ENCODE measurements around the gene ZNF488.

ZNF488 gene

GRCh38 chr10:47381427-47382379, 2.4 kb downstream of the ZNF488 start:
- no peak for DNase-seq

- no peak for DNase-seq
These were observed 3.0 kb downstream of the ZNF488 start for GRCh38 chr10:47381103-47381395.

- DNase-seq: no peak
These were observed 3.6 kb downstream of the ZNF488 start for GRCh38 chr10:47380341-47381102.

GRCh38 chr10:47379901-47380300, 4.2 kb downstream of the ZNF488 start:
- no peak for DNase-seq

- no peak for DNase-seq
These were observed 4.7 kb downstream of the ZNF488 start for GRCh38 chr10:47379445-47379785.

GRCh38 chr10:47378606-47379444, 5.3 kb downstream of the ZNF488 start:
- no peak for DNase-seq

GRCh38 chr10:47378183-47378510, 5.9 kb downstream of the ZNF488 start:
- DNase-seq: no peak

- DNase-seq: no peak
These were observed 7.4 kb downstream of the ZNF488 start for GRCh38 chr10:47376522-47377220.

- no peak for DNase-seq
These were observed 9.2 kb downstream of the ZNF488 start for GRCh38 chr10:47374611-47375536.

GRCh38 chr10:47372726-47373125, 11.4 kb downstream of the ZNF488 start:
- DNase-seq: no peak

GRCh38 chr10:47371629-47372485, 12.2 kb downstream of the ZNF488 start:
- DNase-seq: no peak

GRCh38 chr10:47370878-47371277, 13.2 kb downstream of the ZNF488 start:
- no peak for DNase-seq

GRCh38 chr10:47370015-47370767, 13.9 kb downstream of the ZNF488 start:
- DNase-seq: no peak

GRCh38 chr10:47369251-47369894, 14.7 kb downstream of the ZNF488 start:
- DNase-seq: no peak

- DNase-seq: no peak
These were observed 15.5 kb downstream of the ZNF488 start for GRCh38 chr10:47368431-47369180.

GRCh38 chr10:47367646-47368045, 16.4 kb downstream of the ZNF488 start:
- no peak for DNase-seq

GRCh38 chr10:47366731-47367460, 17.2 kb downstream of the ZNF488 start:
- DNase-seq: no peak

GRCh38 chr10:47366181-47366631, 17.9 kb downstream of the ZNF488 start:
- DNase-seq: no peak
